Measurements from ENCODE around the gene SEMA4A. TPM values are rescaled to one million over a fixed set of nuclear protein-coding genes. Genes with fewer than 3 reads are reported as not detected.

The SEMA4A gene
- polyA plus RNA-seq, 1 experiment, result 0.77 TPM

DNA sequence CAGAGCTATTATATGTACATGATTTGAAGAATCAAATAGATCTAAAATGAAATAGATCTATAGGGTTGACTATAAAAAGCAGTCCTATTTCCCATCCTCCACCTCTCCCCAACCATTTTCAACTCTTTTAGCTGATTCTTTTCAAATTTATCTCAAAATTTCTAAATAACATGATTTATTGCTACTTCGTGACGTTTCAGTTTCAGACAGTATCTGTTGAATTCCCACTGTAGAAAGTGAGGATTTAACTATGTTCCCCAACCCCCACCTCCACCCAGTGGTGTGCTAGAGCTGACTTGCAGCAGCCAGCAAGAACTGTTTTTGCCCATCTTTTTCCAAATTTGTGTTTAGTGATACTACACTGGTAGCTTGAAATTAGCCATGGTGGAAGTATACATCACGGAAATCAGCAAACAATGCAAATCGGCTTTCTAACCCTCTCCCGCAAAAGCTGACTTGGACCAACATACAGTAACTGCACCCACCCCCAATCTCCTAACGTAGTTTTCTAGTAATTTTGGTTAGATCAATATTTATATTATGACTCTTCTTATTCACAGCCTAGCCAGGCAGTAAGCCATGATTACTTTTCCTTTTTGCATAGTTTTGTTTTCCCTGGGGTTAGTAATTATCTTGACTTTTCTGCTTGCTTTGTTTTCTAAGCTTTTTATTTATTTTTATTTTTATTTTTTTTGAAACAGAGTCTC is 10.9 kb downstream of the SEMA4A start:
- DNase-seq (ENCODE audit: low read depth), result no peak
- ChIA-PET POLR2A (no interaction called here), CTCF (interaction anchor here (1.6 to 3.1 kb wide), 2 partner anchors 61 to 67 kb away, joined by 5 to 9 read pairs; no protein-coding TSS in a partner anchor)
- Histone ChIP-seq H3K4me3 (ENCODE audit: low read depth, low read length) (no peak overlapping the region), H3K36me3 (ENCODE audit: control insufficient read depth, insufficient read depth, low read length) (no peaks in the 10 kb centered on the region), H3K27me3 (ENCODE audit: control insufficient read depth, insufficient read depth, low read length) (no peaks in the 10 kb centered on the region)
- TF ChIP-seq, protein P1, sequence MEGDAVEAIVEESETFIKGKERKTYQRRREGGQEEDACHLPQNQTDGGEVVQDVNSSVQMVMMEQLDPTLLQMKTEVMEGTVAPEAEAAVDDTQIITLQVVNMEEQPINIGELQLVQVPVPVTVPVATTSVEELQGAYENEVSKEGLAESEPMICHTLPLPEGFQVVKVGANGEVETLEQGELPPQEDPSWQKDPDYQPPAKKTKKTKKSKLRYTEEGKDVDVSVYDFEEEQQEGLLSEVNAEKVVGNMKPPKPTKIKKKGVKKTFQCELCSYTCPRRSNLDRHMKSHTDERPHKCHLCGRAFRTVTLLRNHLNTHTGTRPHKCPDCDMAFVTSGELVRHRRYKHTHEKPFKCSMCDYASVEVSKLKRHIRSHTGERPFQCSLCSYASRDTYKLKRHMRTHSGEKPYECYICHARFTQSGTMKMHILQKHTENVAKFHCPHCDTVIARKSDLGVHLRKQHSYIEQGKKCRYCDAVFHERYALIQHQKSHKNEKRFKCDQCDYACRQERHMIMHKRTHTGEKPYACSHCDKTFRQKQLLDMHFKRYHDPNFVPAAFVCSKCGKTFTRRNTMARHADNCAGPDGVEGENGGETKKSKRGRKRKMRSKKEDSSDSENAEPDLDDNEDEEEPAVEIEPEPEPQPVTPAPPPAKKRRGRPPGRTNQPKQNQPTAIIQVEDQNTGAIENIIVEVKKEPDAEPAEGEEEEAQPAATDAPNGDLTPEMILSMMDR (IDR thresholded peaks at IDR 0.05; ENCODE audit: insufficient read depth, low read depth, low read length), result no peak

DNA sequence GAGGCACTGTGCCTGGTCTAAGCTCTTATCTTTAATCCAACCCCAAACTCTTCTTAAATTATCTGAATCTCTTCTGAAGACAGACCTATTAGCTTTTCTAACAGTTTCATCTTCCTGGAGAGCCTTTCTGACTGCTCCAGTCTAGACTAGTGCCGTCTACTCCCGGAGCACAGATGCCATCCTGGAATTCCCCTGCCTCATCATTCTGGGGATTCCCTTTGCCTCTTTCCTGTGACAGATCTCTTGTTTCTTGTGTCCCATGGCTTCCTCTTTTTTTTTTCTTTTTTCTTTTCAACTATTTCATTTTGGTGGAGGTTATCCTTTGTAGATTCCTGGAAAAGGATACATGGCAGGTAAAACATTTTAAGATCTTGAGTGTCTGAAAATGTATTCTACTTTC is 11.7 kb downstream of the SEMA4A start:
- Histone ChIP-seq H3K4me3 (ENCODE audit: low read depth, low read length) (no peak overlapping the region), H3K36me3 (ENCODE audit: control insufficient read depth, insufficient read depth, low read length) (no peaks in the 10 kb centered on the region), H3K27me3 (ENCODE audit: control insufficient read depth, insufficient read depth, low read length) (no peaks in the 10 kb centered on the region)
- DNase-seq (ENCODE audit: low read depth), result no peak
- TF ChIP-seq, protein P1 (IDR thresholded peaks at IDR 0.05; ENCODE audit: insufficient read depth, low read depth, low read length), result no peak
- CTCF ChIA-PET, result interaction anchor here (0.6 to 3.1 kb wide), 4 partner anchors 29 to 156 kb away, joined by 3 to 9 read pairs (median 4); no protein-coding TSS in a partner anchor
- POLR2A ChIA-PET, result no interaction called here

DNA sequence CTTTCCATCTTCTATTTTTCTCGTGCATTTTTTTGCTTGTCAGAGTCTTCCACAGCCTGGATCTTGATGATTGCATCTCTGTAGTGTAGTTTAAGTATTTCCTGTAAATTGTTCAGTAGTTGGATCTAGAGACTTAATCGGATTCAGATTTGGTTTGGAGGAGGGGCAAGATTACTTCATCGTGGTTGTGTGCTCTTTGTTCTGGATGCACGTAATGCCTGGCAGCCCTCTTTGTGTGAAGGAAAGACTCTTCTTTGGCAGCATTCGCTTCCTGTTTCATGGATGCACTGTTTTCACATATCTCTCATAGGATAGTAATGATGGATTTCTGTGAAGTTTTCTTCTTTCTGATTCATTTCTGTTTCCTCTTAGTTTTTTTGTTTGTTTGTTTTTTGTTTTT is 14.2 kb downstream of the SEMA4A start:
- H3K36me3 ChIP-seq (ENCODE audit: control insufficient read depth, insufficient read depth, low read length), result no peaks in the 10 kb centered on the region

DNA sequence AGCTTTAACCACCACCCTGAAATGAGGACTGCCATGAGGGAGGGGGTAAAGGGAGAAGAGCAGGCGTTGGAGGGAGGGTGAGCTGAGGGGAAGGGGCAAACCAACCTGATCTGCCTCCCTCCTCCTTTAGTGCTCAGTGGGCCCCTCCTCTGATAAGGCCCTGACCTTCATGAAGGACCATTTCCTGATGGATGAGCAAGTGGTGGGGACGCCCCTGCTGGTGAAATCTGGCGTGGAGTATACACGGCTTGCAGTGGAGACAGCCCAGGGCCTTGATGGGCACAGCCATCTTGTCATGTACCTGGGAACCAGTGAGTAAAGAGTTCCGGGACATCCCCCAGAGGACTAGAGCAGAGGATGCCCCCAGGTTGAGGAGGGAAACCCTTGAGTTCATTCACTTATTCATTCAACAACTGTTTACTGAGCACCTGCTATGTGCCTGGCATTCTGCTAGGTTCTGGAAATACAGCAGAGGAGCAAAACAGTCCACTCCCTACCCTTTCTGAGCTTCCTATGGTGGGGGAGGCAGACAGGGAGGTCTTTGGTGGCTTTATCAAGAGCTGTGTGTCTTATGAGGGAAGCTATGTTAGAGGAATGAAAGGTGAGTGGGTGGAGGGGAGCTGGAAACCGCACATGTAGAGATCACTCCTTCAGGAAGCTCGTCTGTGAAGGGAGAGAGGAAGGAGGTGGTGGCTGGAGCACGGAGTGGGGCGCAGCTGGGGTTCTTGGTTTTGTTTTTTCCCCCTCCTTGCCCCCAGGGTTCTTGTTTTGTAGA is 19.5 kb downstream of the SEMA4A start:
- no peak overlapping the region for H3K4me3 ChIP-seq (ENCODE audit: low read depth, low read length)
- TF ChIP-seq, protein P1 (IDR thresholded peaks at IDR 0.05; ENCODE audit: insufficient read depth, low read depth, low read length), result no peak
- no peak for DNase-seq (ENCODE audit: low read depth)
- POLR2A ChIA-PET, result no interaction called here
- no peaks in the 10 kb centered on the region for H3K27me3 ChIP-seq (ENCODE audit: control insufficient read depth, insufficient read depth, low read length)
- CTCF ChIA-PET, result interaction anchor here (1.2 kb wide), 1 partner anchor 45 kb away, joined by 3 read pairs; no protein-coding TSS in a partner anchor
- H3K36me3 ChIP-seq (ENCODE audit: control insufficient read depth, insufficient read depth, low read length), result no peaks in the 10 kb centered on the region

More for the DNA sequence above, 14.2 kb downstream of the SEMA4A start:
- DNase-seq (ENCODE audit: low read depth), result no peak
- ChIA-PET CTCF (no interaction called here), POLR2A (no interaction called here)
- TF ChIP-seq, protein P1 (IDR thresholded peaks at IDR 0.05; ENCODE audit: insufficient read depth, low read depth, low read length), result no peak
- Histone ChIP-seq H3K4me3 (ENCODE audit: low read depth, low read length) (no peak overlapping the region), H3K27me3 (ENCODE audit: control insufficient read depth, insufficient read depth, low read length) (no peaks in the 10 kb centered on the region)

DNA sequence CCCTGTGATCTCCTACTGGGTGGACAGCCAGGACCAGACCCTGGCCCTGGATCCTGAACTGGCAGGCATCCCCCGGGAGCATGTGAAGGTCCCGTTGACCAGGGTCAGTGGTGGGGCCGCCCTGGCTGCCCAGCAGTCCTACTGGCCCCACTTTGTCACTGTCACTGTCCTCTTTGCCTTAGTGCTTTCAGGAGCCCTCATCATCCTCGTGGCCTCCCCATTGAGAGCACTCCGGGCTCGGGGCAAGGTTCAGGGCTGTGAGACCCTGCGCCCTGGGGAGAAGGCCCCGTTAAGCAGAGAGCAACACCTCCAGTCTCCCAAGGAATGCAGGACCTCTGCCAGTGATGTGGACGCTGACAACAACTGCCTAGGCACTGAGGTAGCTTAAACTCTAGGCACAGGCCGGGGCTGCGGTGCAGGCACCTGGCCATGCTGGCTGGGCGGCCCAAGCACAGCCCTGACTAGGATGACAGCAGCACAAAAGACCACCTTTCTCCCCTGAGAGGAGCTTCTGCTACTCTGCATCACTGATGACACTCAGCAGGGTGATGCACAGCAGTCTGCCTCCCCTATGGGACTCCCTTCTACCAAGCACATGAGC is 23.3 kb downstream of the SEMA4A start:
- CTCF ChIA-PET, result interaction anchor here (1.4 kb wide), 1 partner anchor 48 kb away, joined by 4 read pairs; no protein-coding TSS in a partner anchor
- POLR2A ChIA-PET, result no interaction called here
- H3K27me3 ChIP-seq (ENCODE audit: control insufficient read depth, insufficient read depth, low read length), result no peaks in the 10 kb centered on the region
- H3K4me3 ChIP-seq (ENCODE audit: low read depth, low read length), result no peak overlapping the region
- TF ChIP-seq, protein P1 (IDR thresholded peaks at IDR 0.05; ENCODE audit: insufficient read depth, low read depth, low read length), result no peak
- H3K36me3 ChIP-seq (ENCODE audit: control insufficient read depth, insufficient read depth, low read length), result no peaks in the 10 kb centered on the region
- DNase-seq (ENCODE audit: low read depth), result no peak

Data from BJ (cell line).